Activated T-helper 17 cell treated with anti-CD3 and anti-CD28 coated beads, Interleukin-2, amount 50 U/mL, for 72 hours (primary cell): ENCODE results near the gene LOXL3. TPM values are rescaled to one million over a fixed set of nuclear protein-coding genes. Genes with fewer than 3 reads are reported as not detected.
"Not testable (repeated sequence)": the region's sequence is repeated elsewhere in the genome, so short reads cannot be mapped to it uniquely, and the experiment has no call there.

Experiments
- ATAC-seq: fragments of 150-1000 bp; cut with Tn5 transposase; replicated peaks from 2 replicates; pipeline ENCODE4 v1.10.0; 2021; ENCODE audit warnings: mild to moderate bottlenecking, moderate library complexity
- H3K27ac Mint-ChIP-seq: one replicate; pipeline ENCODE4 v1.8.0; 2022; ENCODE audit warnings: mixed read lengths
- H3K27me3 Mint-ChIP-seq: one replicate; pipeline ENCODE4 v1.8.0; 2022; ENCODE audit warnings: mixed read lengths
- H3K36me3 Mint-ChIP-seq: one replicate; pipeline ENCODE4 v1.8.0; 2022; ENCODE audit warnings: low read depth, mild to moderate bottlenecking, mixed read lengths
- H3K4me1 Mint-ChIP-seq: one replicate; pipeline ENCODE4 v1.8.0; 2022; ENCODE audit warnings: mixed read lengths
- H3K4me3 Mint-ChIP-seq: one replicate; pipeline ENCODE4 v1.8.0; 2022; ENCODE audit warnings: mild to moderate bottlenecking, mixed read lengths
- H3K9me3 Mint-ChIP-seq: one replicate; pipeline ENCODE4 v1.8.0; 2022; ENCODE audit warnings: mixed read lengths
- total RNA-seq, 2 donors: library from RNA; stranded (reverse); gene quantifications; one replicate each; pipeline ENCODE4 v1.2.3, GENCODE V29; 2022

The LOXL3 gene
- total RNA-seq, 2 donors from 2014 or later = 2.0 to 4.4 TPM

DNA sequence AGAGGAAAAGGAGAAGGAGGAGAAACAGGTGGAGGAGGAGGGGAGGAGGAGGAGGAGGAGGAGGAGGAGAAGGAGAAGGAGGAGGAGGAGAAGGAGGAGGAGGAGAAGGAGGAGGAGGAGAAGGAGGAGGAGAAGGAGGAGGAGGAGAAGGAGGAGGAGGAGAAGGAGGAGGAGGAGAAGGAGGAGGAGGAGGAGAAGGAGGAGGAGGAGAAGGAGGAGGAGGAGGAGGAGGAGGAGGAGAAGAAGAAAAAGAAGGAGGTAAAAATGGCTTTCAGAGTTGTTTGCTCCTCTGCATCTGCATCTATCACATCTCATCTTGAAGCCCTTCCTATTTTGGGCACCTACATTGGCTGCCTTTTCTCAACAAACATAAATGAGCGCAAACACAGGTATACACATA lies 7.3 kb upstream of the LOXL3 start:
- ATAC-seq, H3K4me1 Mint-ChIP-seq, H3K27ac Mint-ChIP-seq, H3K9me3 Mint-ChIP-seq, H3K4me3 Mint-ChIP-seq: not testable (repeated sequence)
- H3K27me3 Mint-ChIP-seq = peaks cover 18% of the 10 kb centered on the region
- peaks cover 15% of the 10 kb centered on the region for H3K36me3 Mint-ChIP-seq

DNA sequence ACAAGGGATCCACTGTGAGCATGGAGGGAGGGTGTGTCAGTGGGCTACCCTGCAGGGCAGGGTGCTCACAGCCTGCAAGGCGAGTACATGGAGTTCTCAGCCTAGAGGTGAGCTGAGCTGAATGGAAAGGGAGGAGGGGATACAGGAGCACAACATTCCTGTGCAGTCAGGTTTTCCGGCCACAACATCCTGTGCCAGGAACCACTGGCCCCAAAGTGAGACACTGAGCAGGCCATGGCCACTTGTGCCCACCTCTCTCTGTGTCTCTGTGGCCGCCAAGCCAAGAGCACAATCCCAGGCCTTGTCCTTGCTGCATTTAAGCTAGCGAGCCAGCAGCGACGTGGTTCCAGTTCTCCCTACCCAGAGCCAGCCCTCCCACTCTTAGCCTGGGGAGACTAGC lies 6.8 kb upstream of the LOXL3 start:
- Mint-ChIP-seq H3K9me3 (no peaks in the 10 kb centered on the region), H3K27ac (peak overlapping the region; percentile 70), H3K27me3 (peaks cover 15% of the 10 kb centered on the region), H3K4me3 (no peak overlapping the region), H3K36me3 (peaks cover 16% of the 10 kb centered on the region), H3K4me1 (peaks cover 6% of the 10 kb centered on the region)
- ATAC-seq = no peak

DNA sequence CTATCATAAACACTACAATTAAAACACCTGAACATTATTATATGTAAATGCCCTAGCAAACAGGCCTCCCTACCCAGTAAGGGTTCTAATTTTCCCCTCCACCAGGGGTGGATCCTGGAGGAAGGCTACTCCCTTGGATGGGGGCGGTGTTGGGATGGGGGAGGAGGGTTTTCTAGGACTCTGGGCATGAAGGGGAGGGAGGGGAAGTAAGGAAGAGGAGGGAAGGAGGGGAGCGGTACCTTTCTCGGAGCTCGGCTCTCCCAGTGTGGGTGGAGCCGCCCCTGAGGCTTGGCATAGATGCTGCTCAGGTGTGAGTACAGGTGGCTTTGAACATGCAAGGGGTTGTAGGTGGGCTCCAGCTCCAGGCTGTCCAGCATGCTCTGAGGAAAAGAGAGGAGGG lies 6.2 kb upstream of the LOXL3 start:
- no peak for ATAC-seq
- H3K27me3 Mint-ChIP-seq = peaks cover 15% of the 10 kb centered on the region
- H3K4me1 Mint-ChIP-seq = peaks cover 6% of the 10 kb centered on the region
- H3K36me3 Mint-ChIP-seq = peaks cover 22% of the 10 kb centered on the region
- H3K9me3 Mint-ChIP-seq = no peaks in the 10 kb centered on the region
- no peak overlapping the region for H3K27ac Mint-ChIP-seq
- no peak overlapping the region for H3K4me3 Mint-ChIP-seq

DNA sequence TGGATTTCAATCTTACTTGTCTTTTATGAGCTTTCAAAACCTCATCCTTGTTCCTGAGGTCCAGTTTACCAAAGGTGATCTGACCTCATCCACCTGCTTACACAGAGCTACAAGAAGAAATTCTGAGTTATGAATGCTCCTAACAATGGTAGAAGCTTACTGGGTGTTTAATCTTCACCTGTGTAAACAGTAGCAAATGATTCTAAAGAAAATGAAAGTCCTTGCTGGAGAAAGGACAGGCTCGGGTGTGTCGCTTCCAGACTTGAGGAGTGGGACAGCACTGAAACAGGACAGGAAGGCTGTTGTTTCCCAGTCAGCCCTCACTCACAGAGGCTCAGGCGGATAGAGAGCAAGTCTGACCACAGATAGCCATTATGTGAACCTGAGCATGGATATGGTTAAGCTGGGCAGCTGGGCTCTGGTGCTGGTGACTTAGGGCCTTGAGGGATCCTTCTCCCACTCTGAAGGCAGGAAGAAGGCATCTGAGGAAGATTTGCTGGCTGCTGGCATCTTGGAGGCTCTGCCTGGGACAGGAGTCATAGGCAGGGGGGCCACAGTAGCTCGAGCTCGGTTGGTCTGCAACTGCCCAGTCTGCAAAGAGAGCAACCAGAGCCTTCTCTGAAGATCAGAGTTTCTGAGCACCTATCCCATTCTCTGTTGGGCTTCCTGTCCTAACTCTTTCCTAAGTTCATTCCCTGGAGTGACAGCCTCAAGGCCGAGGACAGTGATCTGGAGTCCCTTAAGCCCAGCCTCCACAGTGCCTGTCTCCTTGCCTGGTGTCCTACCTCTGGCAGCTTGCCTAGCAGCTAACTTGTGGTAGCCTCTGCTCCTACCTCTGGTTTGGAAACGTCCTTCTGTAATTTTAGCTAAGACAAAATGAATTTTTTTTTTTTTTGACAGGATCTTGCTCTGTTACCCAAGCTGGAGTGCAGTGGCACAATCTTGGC lies 4.8 kb upstream of the LOXL3 start:
- peaks cover 26% of the 10 kb centered on the region for H3K36me3 Mint-ChIP-seq
- H3K4me1 Mint-ChIP-seq = peaks cover 6% of the 10 kb centered on the region
- H3K4me3 Mint-ChIP-seq = no peak overlapping the region
- H3K27me3 Mint-ChIP-seq = peaks cover 10% of the 10 kb centered on the region
- H3K9me3 Mint-ChIP-seq = no peaks in the 10 kb centered on the region
- H3K27ac Mint-ChIP-seq = no peak overlapping the region
- ATAC-seq = no peak

DNA sequence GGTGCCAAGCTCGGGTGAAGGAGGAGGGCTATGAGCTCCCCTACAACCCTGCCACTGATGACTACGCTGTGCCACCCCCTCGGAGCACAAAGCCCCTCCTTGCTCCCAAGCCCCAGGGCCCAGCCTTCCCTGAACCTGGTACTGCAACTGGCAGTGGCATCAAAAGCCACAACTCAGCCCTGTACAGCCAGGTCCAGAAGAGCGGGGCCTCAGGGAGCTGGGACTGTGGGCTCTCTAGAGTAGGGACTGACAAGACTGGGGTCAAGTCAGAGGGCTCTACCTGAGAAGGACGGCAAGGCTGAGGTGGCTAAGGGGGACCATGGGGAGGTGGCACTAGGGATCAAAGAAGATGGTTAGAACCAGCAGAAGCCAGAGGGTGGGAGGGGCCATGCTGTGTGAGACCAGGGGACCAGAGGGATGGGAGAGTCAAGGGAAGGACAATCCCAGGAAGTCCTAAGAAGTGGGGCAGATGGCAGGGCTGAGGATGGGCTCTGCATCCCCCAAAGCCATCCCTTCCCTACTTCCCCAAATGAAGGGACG lies 3.2 kb upstream of the LOXL3 start:
- Mint-ChIP-seq H3K27me3 (peaks cover 8% of the 10 kb centered on the region), H3K4me3 (no peak overlapping the region), H3K36me3 (peaks cover 26% of the 10 kb centered on the region), H3K4me1 (peaks cover 12% of the 10 kb centered on the region), H3K27ac (no peak overlapping the region), H3K9me3 (no peaks in the 10 kb centered on the region)
- no peak for ATAC-seq

DNA sequence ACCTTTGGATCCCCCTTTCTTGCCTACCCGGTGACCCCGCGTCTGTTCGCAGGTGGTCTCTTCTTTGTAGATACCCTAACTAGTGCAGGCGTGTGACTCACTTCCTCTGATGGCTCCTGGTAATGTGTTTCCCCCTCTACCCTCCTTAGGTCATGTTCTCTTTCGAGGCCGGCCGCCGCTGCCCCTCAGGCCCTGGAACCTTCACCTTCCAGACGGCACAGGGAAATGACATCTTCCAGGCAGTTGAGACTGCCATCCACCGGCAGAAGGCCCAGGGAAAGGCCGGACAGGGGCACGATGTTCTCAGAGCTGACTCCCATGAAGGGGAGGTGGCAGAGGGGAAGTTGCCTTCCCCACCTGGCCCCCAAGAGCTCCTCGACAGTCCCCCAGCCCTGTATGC lies 2.4 kb upstream of the LOXL3 start:
- ATAC-seq = no peak
- H3K36me3 Mint-ChIP-seq = peaks cover 26% of the 10 kb centered on the region
- peaks cover 12% of the 10 kb centered on the region for H3K27me3 Mint-ChIP-seq
- H3K27ac Mint-ChIP-seq = no peak overlapping the region
- peak overlapping the region; percentile 86 for H3K4me3 Mint-ChIP-seq
- H3K4me1 Mint-ChIP-seq = peaks cover 12% of the 10 kb centered on the region
- H3K9me3 Mint-ChIP-seq = no peaks in the 10 kb centered on the region

DNA sequence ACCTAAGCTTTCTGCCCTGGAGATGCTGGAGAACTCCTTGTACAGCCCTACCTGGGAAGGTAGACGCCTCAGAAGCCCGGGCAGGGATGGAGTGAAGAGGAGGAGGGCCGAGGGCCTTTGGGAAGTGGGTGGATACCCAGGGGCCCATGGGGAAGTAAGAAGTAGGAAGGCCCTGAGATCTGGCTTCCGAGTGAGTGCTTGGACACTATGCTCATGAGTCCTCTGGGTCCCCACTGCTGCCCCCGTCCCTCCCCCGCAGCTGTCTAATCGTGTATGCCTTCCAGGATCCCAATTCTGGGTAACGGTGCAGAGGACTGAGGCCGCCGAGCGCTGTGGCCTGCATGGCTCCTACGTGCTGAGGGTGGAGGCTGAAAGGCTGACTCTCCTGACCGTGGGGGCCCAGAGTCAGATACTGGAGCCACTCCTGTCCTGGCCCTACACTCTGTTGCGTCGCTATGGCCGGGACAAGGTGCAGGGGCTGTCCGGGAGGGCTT lies 1.9 kb upstream of the LOXL3 start:
- H3K9me3 Mint-ChIP-seq = no peaks in the 10 kb centered on the region
- peaks cover 11% of the 10 kb centered on the region for H3K4me1 Mint-ChIP-seq
- peaks cover 11% of the 10 kb centered on the region for H3K27me3 Mint-ChIP-seq
- ATAC-seq = no peak
- H3K4me3 Mint-ChIP-seq = peak overlapping the region; percentile 86
- peaks cover 26% of the 10 kb centered on the region for H3K36me3 Mint-ChIP-seq
- peak overlapping the region; percentile 85 for H3K27ac Mint-ChIP-seq

DNA sequence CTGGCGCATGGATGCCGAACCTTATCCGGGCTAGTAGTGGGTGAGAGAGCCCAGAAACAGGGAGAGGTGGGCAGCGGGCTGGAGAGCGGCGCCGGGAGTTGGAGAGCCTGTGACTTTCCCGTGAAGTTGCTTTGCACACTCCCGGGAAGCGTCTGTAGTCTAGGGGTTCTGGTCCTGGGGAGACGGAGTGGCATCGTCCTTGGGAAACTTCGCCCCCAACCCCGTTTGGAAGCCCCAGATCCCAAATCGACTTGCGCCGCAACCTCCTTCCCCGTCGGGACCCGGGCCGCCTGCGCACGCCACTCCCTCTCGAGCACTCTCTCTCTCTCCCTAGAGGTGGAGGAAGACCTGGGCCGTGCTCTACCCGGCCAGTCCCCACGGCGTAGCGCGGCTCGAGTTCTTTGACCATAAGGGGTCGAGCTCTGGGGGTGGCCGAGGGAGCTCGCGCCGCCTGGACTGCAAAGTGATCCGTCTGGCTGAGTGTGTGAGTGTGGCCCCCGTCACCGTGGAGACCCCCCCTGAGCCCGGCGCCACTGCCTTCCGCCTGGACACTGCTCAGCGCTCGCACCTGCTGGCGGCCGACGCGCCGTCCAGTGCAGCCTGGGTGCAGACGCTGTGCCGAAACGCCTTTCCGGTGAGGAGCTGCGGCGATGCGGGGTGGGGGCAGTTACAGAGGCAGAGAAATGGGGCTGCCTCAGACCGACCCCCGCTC lies 1.2 kb upstream of the LOXL3 start:
- H3K27me3 Mint-ChIP-seq = peaks cover 14% of the 10 kb centered on the region
- ATAC-seq = peak; percentile 74
- peak overlapping the region; percentile 85 for H3K27ac Mint-ChIP-seq
- H3K36me3 Mint-ChIP-seq = peaks cover 26% of the 10 kb centered on the region
- H3K9me3 Mint-ChIP-seq = no peaks in the 10 kb centered on the region
- H3K4me3 Mint-ChIP-seq = peak overlapping the region; percentile 86
- H3K4me1 Mint-ChIP-seq = peaks cover 6% of the 10 kb centered on the region

DNA sequence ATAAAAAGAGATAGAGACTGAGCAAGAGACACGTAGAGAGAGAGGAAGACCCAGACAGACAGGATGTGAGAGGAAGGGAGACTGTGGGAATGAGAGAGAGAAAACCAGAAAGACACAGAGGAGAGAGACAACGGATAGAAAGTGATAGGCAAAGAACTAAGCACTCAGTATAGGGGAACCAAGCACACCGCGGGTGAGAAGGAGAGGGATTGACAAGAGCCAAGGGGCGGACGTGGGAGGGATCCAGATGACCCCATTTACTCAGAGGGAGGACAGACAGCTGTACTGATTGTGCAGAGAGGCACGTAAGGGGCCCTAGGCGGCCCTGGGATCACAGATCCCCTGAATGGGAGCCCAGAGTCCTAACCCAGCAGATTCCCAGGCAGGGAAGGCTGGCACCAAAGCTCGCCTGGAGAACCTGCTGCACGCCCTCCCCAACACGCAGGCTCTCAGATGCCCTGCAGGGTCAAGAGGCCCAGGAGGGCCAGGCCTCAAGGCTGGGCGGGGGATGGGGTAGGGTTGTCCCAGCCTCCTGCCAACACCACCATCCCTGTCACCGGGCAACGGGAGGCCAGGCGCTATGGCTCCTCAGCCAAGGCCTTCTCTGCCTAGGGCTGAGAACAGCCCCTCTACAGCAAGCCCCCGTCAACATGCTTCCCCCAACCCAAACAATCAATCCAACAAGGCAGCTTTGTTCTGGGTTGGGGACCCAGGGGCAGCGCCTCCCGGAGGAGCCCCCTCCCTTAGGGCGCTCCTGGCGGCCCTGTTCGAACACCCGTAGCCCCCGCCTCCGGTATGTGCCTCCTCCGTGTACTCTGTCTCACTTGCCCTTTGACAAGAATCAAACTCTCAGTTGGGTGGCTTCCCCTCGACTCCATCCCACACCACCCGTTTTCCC lies 579 bp downstream of the LOXL3 start:
- Mint-ChIP-seq H3K36me3 (peaks cover 26% of the 10 kb centered on the region), H3K27ac (peak overlapping the region; percentile 66), H3K4me3 (peak overlapping the region; percentile 56), H3K4me1 (peaks cover 9% of the 10 kb centered on the region), H3K27me3 (peaks cover 23% of the 10 kb centered on the region), H3K9me3 (no peaks in the 10 kb centered on the region)
- ATAC-seq = no peak

DNA sequence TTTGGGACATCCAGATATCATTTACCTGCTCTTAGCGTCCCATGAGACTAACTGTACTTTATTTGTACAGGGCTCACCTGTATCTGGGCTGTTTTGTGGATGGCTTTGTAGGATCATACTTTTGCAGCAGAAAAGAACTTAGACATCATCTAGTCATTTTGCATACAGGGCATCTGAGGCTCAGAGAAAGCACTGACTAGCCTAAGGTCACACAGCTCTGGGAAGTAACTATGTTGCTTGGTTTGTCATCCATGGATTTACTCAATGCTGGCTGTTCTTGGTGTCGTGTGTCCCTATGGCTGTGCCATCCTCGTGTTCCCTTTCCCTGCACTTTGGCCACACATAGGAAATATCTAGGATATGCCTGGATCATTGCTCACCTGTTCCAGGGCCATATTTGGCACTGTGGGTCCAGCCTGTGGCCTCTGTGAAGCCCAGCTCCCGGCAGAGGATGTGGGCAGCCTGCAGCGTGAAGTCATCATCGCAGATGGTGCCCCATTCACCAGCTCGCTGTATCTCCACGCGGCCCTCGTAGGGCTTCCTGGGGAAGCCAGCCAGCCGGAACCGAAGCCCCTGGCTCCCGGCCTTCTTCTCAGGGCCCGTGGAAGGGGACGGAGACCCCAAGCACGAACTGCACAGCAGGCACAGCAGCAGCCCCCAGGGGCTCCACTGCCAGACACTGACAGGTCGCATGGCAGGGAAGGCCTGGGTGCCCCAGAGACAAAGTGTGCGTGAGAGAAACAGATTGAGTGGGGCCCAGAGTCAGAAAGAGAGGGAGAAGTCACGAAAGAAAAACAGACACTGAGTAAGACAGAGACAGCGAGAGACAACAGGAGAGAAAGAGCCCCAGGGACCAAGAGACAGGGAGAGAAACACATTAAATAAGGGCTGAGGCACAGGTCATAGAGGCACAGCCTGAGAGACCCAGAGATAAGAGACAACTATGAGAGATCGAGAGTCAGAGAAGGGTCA lies 1.5 kb downstream of the LOXL3 start:
- Mint-ChIP-seq H3K36me3 (peaks cover 23% of the 10 kb centered on the region), H3K27me3 (peaks cover 28% of the 10 kb centered on the region), H3K9me3 (no peaks in the 10 kb centered on the region), H3K4me1 (peaks cover 9% of the 10 kb centered on the region), H3K4me3 (peak overlapping the region; percentile 20), H3K27ac (peak overlapping the region; percentile 11)
- no peak for ATAC-seq

DNA sequence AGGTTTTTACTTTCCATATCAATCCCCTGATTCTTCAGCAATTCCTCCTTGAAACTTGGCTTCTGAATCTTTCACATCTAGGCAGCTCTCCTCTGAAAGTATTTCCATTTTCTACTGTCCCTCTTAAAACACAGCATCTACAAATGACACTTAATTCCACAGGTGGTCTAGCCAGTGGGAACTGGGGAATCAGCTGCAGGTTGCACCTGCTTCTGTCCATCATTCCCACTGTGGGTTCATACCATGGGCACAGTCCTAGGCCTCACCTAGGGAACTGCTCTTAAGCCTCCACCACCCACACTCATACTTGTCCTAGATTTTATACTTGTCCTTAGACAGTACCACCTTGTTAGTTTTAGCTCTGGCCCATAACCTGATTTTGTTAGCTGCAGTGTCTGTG lies 2.2 kb downstream of the LOXL3 start:
- Mint-ChIP-seq H3K9me3 (no peaks in the 10 kb centered on the region), H3K4me3 (no peak overlapping the region), H3K4me1 (peaks cover 9% of the 10 kb centered on the region), H3K27ac (no peak overlapping the region), H3K27me3 (peaks cover 30% of the 10 kb centered on the region), H3K36me3 (peaks cover 16% of the 10 kb centered on the region)
- ATAC-seq = no peak

DNA sequence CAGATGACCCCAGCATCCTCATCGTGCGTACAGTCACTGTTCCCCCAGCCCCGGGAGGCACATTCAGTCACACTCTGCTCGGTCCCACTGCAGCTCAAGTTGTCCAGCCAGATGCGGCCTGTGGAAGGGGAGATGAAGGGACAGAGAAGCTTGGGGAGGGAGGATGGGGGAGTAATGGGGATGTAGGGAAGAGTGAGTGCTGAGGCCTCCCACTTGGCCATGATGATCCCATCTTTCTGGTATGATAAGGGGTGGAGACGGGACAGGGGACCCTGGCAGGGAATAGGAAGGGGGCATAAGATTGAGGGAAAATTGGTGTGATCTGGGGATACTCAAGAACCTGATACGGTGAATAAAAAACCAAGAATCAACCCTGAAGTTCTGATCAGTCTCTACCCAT lies 3.5 kb downstream of the LOXL3 start:
- H3K4me1 Mint-ChIP-seq = peaks cover 9% of the 10 kb centered on the region
- peaks cover 8% of the 10 kb centered on the region for H3K36me3 Mint-ChIP-seq
- peaks cover 36% of the 10 kb centered on the region for H3K27me3 Mint-ChIP-seq
- H3K27ac Mint-ChIP-seq = no peak overlapping the region
- no peak for ATAC-seq
- H3K4me3 Mint-ChIP-seq = peak overlapping the region; percentile 59
- no peaks in the 10 kb centered on the region for H3K9me3 Mint-ChIP-seq
